Gastroesophageal sphincter (tissue), 4 donors: ENCODE data around the gene BARD1. TPM values are rescaled to one million over a fixed set of nuclear protein-coding genes. Genes with fewer than 3 reads are reported as not detected.
"Not testable (repeated sequence)": the region's sequence is repeated elsewhere in the genome, so short reads cannot be mapped to it uniquely, and the experiment has no call there.

Experiments
- ATAC-seq: fragments of 150-250 bp; one replicate; pipeline ENCODE4 v1.9.1; 2016; ENCODE audit warnings: mild to moderate bottlenecking, moderate library complexity
- H3K27ac ChIP-seq, 4 donors: fragments of 200-600 bp; sonication (generic) in 3 of 4; 1 replicate in 3 of 4; 2 replicates in 1 of 4; pipeline ENCODE4 v1.5.1; 2016 to 2019
- H3K27me3 ChIP-seq: fragments of 200-600 bp; sonication (generic); one replicate; pipeline ENCODE4 v1.5.1; 2019
- H3K36me3 ChIP-seq, 2 donors: fragments of 200-600 bp; sonication (generic); one replicate each; pipeline ENCODE4 v1.5.1; 2019; ENCODE audit warnings: control low read depth in 1 of 2
- H3K4me1 ChIP-seq, 3 donors: fragments of 200-600 bp; sonication (generic); 1 replicate in 2 of 3; 2 replicates in 1 of 3; pipeline ENCODE4 v1.5.1; 2016 to 2019; ENCODE audit warnings: control low read depth in 2 of 3
- H3K4me3 ChIP-seq, 2 donors: fragments of 200-600 bp; sonication (generic); one replicate each; pipeline ENCODE4 v1.5.1; 2019; ENCODE audit warnings: mild to moderate bottlenecking in 1 of 2, moderate library complexity in 1 of 2
- H3K9me3 ChIP-seq, 3 donors: fragments of 200-600 bp; sonication (generic); one replicate each; pipeline ENCODE4 v1.5.1; 2017 to 2019; ENCODE audit warnings: control low read depth in 2 of 3
- EP300 ChIP-seq: sonication (generic); formaldehyde crosslinking; IDR thresholded peaks from one replicate; pipeline ENCODE4 v1.6.1; 2017; ENCODE audit warnings: antibody characterized with exemption, mild to moderate bottlenecking
- POLR2A ChIP-seq, 2 donors: fragments of 450-650 bp; IDR thresholded peaks; one replicate each; pipeline ENCODE4 v1.6.1; 2017; ENCODE audit warnings: antibody characterized with exemption in 2 of 2, mild to moderate bottlenecking in 2 of 2, moderate library complexity in 1 of 2
- POLR2AphosphoS5 ChIP-seq: sonication (generic); formaldehyde crosslinking; IDR thresholded peaks from one replicate; pipeline ENCODE4 v1.6.1; 2017; ENCODE audit warnings: antibody characterized with exemption
- WGBS, 2 donors: methylation state at CpG; one replicate each; pipeline ENCODE4 v1.1.5; 2018; ENCODE audit warnings: low coverage in 1 of 2; 5-methylcytosine and 5-hydroxymethylcytosine counted together
- total RNA-seq, 4 donors: library from RNA; depleted of rRNA; stranded (reverse); fragments of >200 nt; gene quantifications; one replicate each; pipeline ENCODE4 v1.1.0, GENCODE V29; 2016
- TF ChIP-seq, protein P1 (sequence below), 4 experiments: fragments of 200-600 bp in 2 of 4; fragments of 450-650 bp in 2 of 4; sonication (generic) in 1 of 4; IDR thresholded peaks; one replicate each; pipeline ENCODE4 v1.5.1; 2017 to 2019; ENCODE audit warnings: antibody characterized with exemption in 4 of 4, mild to moderate bottlenecking in 2 of 4, moderate library complexity in 2 of 4

BARD1 gene
- total RNA-seq, 4 donors from 2014 or later, result 13.9 to 52.9 (median 20.1) TPM

DNA sequence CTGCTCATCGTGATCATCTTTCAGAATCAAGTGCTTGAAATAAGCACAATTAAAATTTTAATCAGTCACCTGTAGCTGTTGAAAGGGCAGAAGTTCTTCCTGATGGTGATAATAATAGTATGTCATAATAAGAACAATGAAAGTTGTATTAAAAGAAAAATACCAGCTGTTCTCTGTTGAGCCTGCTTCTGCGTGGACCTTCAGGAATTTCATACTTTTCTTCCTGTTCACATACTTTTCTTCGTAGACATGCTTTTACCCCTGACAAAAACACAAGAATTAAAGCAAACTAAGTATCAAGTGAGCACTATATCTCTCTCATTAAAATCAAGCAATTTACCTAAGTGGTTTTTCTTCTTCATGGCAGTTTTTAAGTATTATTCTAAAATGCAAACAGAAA is 79.2 kb downstream of the BARD1 start:
- no peaks in the 10 kb centered on the region for H3K9me3 ChIP-seq
- 39 to 51% methylated on average over 3 of the region's 3 CpGs for WGBS, 2 donors
- no peaks in the 10 kb centered on the region for H3K4me1 ChIP-seq
- H3K27ac ChIP-seq, result no peak overlapping the region
- no peaks in the 10 kb centered on the region for H3K27me3 ChIP-seq
- no peak for ATAC-seq
- peaks cover 0 to 45% of the 10 kb centered on the region in 2 donors for H3K36me3 ChIP-seq
- TF ChIP-seq POLR2AphosphoS5 (no peak), EP300 (no peak), POLR2A (IDR thresholded peaks at IDR 0.05) (no peak)
- TF ChIP-seq, protein P1, sequence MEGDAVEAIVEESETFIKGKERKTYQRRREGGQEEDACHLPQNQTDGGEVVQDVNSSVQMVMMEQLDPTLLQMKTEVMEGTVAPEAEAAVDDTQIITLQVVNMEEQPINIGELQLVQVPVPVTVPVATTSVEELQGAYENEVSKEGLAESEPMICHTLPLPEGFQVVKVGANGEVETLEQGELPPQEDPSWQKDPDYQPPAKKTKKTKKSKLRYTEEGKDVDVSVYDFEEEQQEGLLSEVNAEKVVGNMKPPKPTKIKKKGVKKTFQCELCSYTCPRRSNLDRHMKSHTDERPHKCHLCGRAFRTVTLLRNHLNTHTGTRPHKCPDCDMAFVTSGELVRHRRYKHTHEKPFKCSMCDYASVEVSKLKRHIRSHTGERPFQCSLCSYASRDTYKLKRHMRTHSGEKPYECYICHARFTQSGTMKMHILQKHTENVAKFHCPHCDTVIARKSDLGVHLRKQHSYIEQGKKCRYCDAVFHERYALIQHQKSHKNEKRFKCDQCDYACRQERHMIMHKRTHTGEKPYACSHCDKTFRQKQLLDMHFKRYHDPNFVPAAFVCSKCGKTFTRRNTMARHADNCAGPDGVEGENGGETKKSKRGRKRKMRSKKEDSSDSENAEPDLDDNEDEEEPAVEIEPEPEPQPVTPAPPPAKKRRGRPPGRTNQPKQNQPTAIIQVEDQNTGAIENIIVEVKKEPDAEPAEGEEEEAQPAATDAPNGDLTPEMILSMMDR (IDR thresholded peaks at IDR 0.05), result no peak
- H3K4me3 ChIP-seq, result no peak overlapping the region

DNA sequence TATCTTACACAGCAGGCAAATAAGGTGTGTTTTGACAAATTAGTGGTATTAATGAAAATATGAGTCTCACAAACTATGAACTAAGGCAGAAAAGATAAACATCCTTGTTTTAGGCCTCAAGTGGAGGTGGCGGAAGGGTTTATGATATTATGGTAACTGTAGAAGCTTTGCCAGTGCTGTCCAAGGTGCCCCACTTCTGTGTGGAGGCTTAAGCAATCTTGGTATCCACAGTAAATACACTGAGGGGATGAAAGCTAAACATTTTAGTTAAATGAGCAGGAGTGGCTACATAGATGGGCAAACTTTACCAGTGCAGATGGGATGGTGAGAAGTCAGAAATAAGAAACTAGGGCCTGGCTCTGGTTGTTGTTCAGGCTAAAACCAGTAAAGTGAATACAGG is 84.7 kb downstream of the BARD1 start:
- ATAC-seq, result no peak
- Histone ChIP-seq H3K27me3 (no peaks in the 10 kb centered on the region), H3K36me3 (peaks cover 0 to 34% of the 10 kb centered on the region in 2 donors), H3K4me3 (no peak overlapping the region), H3K4me1 (no peaks in the 10 kb centered on the region), H3K9me3 (peaks cover 0 to 10% (median 0%) of the 10 kb centered on the region in 3 donors), H3K27ac (no peak overlapping the region)
- 86 to 89% methylated on average over 1 of the region's 1 CpG for WGBS, 2 donors
- TF ChIP-seq, protein P1 (IDR thresholded peaks at IDR 0.05), result no peak
- TF ChIP-seq POLR2AphosphoS5 (no peak), EP300 (no peak), POLR2A (IDR thresholded peaks at IDR 0.05) (no peak)

GRCh38 chr2:214717837-214718236 is 91.6 kb downstream of the BARD1 start:
- H3K27ac ChIP-seq, ATAC-seq, H3K4me1 ChIP-seq, H3K36me3 ChIP-seq, H3K4me3 ChIP-seq, H3K27me3 ChIP-seq: not testable (repeated sequence)
- peaks cover 0 to 10% (median 0%) of the 10 kb centered on the region in 3 donors for H3K9me3 ChIP-seq
- WGBS, 2 donors, result 100% methylated on average over 2 to 3 of the region's 3 CpGs

GRCh38 chr2:214716811-214717560 is 92.5 kb downstream of the BARD1 start:
- Histone ChIP-seq H3K4me1 (no peaks in the 10 kb centered on the region), H3K4me3 (no peak overlapping the region), H3K27me3 (no peaks in the 10 kb centered on the region), H3K27ac (no peak overlapping the region), H3K9me3 (peaks cover 0 to 10% (median 0%) of the 10 kb centered on the region in 3 donors), H3K36me3 (peaks cover 0 to 4% of the 10 kb centered on the region in 2 donors)
- no peak for ATAC-seq
- 90 to 100% methylated on average over 1 to 2 of the region's 12 CpGs for WGBS, 2 donors
- TF ChIP-seq EP300, result no peak
- TF ChIP-seq POLR2A (IDR thresholded peaks at IDR 0.05), result no peak
- TF ChIP-seq POLR2AphosphoS5, result no peak
- TF ChIP-seq, protein P1 (IDR thresholded peaks at IDR 0.05), result no peak

- WGBS, 2 donors, result 0% methylated on average over 1 of the region's 1 CpG
- H3K27ac ChIP-seq, result no peak overlapping the region
- H3K36me3 ChIP-seq, result peaks cover 0 to 4% of the 10 kb centered on the region in 2 donors
- ATAC-seq, result no peak
- no peak overlapping the region for H3K4me3 ChIP-seq
- H3K27me3 ChIP-seq, result no peaks in the 10 kb centered on the region
- TF ChIP-seq, protein P1 (IDR thresholded peaks at IDR 0.05), result no peak
- no peak for TF ChIP-seq POLR2AphosphoS5
- TF ChIP-seq POLR2A (IDR thresholded peaks at IDR 0.05), result no peak
- no peak for TF ChIP-seq EP300
- no peaks in the 10 kb centered on the region for H3K9me3 ChIP-seq
- H3K4me1 ChIP-seq, result no peaks in the 10 kb centered on the region
Observed at GRCh38 chr2:214715025-214715424, 94.5 kb downstream of the BARD1 start.
